Prostate gland (tissue), 2 donors: ENCODE results near the gene ZNF775. TPM values are rescaled to one million over a fixed set of nuclear protein-coding genes. Genes with fewer than 3 reads are reported as not detected.

Experiments used
- DNase-seq: peaks from one replicate; pipeline ENCODE4 v3.0.0-alpha.2; 2019; ENCODE audit warnings: low spot score
- H3K27ac ChIP-seq, 2 donors: fragments of 200-600 bp; sonication (generic); 2 replicates each; pipeline ENCODE4 v1.5.1; 2017 to 2019
- H3K27me3 ChIP-seq: fragments of 200-600 bp; sonication (generic); replicated peaks from 2 replicates; pipeline ENCODE4 v1.5.1; 2019; ENCODE audit not compliant: insufficient read depth
- H3K36me3 ChIP-seq, 2 donors: fragments of 200-600 bp; sonication (generic); 1 replicate in 1 of 2; 2 replicates in 1 of 2; pipeline versions ENCODE4 v1.5.1 to v1.8.1; 2017 to 2019
- H3K4me1 ChIP-seq: fragments of 200-600 bp; sonication (generic); replicated peaks from 2 replicates; pipeline ENCODE4 v1.5.1; 2019
- H3K4me3 ChIP-seq, 2 donors: fragments of 200-600 bp; sonication (generic); 2 replicates each; pipeline ENCODE4 v1.5.1; 2017 to 2019
- H3K9me3 ChIP-seq: fragments of 200-600 bp; sonication (generic); 2 replicates; pipeline ENCODE4 v1.5.1; 2017
- CTCF ChIP-seq, 4 experiments: fragments of 200-600 bp in 2 of 4; fragments of 450-650 bp in 2 of 4; sonication (generic) in 2 of 4; IDR thresholded peaks; 1 replicate in 3 of 4; 2 replicates in 1 of 4; pipeline ENCODE4 v1.5.1; 2016 to 2019; ENCODE audit warnings: antibody characterized with exemption in 4 of 4, mild to moderate bottlenecking in 2 of 4, moderate library complexity in 2 of 4
- POLR2A ChIP-seq: fragments of 450-650 bp; IDR thresholded peaks from one replicate; pipeline ENCODE4 v1.6.1; 2016; ENCODE audit warnings: antibody characterized with exemption, mild to moderate bottlenecking
- POLR2AphosphoS5 ChIP-seq: sonication (generic); formaldehyde crosslinking; IDR thresholded peaks from one replicate; pipeline ENCODE4 v1.6.1; 2017; ENCODE audit warnings: antibody characterized with exemption
- WGBS: methylation state at CpG from one replicate; pipeline ENCODE4 v1.1.5; 2018; 5-methylcytosine and 5-hydroxymethylcytosine counted together
- intact Hi-C: fragments of 100-400 bp; cut with DNase I; formaldehyde crosslinking; loops from one replicate; pipeline ENCODE4 v1.14.2; 2022
- total RNA-seq, 2 donors: library from RNA; depleted of rRNA; stranded (reverse); fragments of >200 nt; gene quantifications; one replicate each; pipeline ENCODE4 v1.1.0, GENCODE V29; 2016

The ZNF775 gene
- total RNA-seq, 2 donors from 2014 or later: 14.4 to 14.8 TPM

GRCh38 chr7:150428671-150429451 is 49.7 kb downstream of the ZNF775 start:
- intact Hi-C loops: no loop called here
- Histone ChIP-seq H3K27ac (no peak overlapping the region), H3K36me3 (no peaks in the 10 kb centered on the region), H3K27me3 (no peaks in the 10 kb centered on the region), H3K4me3 (no peak overlapping the region), H3K9me3 (no peaks in the 10 kb centered on the region), H3K4me1 (no peaks in the 10 kb centered on the region)
- TF ChIP-seq POLR2AphosphoS5: peak; percentile 72
- peak in 1 of 4 experiments; percentile 22 for TF ChIP-seq CTCF (IDR thresholded peaks at IDR 0.05)
- no peak for TF ChIP-seq POLR2A
- 23% methylated on average over 11 of the region's 11 CpGs for WGBS
- peak; percentile 81 for DNase-seq

GRCh38 chr7:150429699-150430098 is 50.6 kb downstream of the ZNF775 start:
- intact Hi-C loops: no loop called here
- DNase-seq: no peak
- no peaks in the 10 kb centered on the region for H3K4me1 ChIP-seq

GRCh38 chr7:150430465-150431085 is 51.4 kb downstream of the ZNF775 start:
- WGBS: 89% methylated on average over 14 of the region's 14 CpGs
- Histone ChIP-seq H3K27ac (no peak overlapping the region), H3K27me3 (no peaks in the 10 kb centered on the region), H3K4me3 (no peak overlapping the region), H3K36me3 (no peaks in the 10 kb centered on the region), H3K9me3 (no peaks in the 10 kb centered on the region), H3K4me1 (no peaks in the 10 kb centered on the region)
- TF ChIP-seq POLR2A: no peak
- no peak for TF ChIP-seq CTCF (IDR thresholded peaks at IDR 0.05)
- TF ChIP-seq POLR2AphosphoS5: no peak
- intact Hi-C loops: no loop called here
- DNase-seq: no peak

More at GRCh38 chr7:150429699-150430098, 50.6 kb downstream of the ZNF775 start:
- H3K27ac ChIP-seq: no peak overlapping the region
- WGBS: 83% methylated on average over 8 of the region's 8 CpGs
- no peaks in the 10 kb centered on the region for H3K27me3 ChIP-seq
- no peak for TF ChIP-seq POLR2A
- TF ChIP-seq CTCF (IDR thresholded peaks at IDR 0.05): no peak
- TF ChIP-seq POLR2AphosphoS5: no peak
- H3K4me3 ChIP-seq: no peak overlapping the region
- H3K36me3 ChIP-seq: no peaks in the 10 kb centered on the region
- no peaks in the 10 kb centered on the region for H3K9me3 ChIP-seq

GRCh38 chr7:150431839-150432658 is 52.9 kb downstream of the ZNF775 start:
- TF ChIP-seq CTCF (IDR thresholded peaks at IDR 0.05) (no peak), POLR2A (no peak), POLR2AphosphoS5 (no peak)
- intact Hi-C loops: no loop called here
- no peaks in the 10 kb centered on the region for H3K27me3 ChIP-seq
- WGBS: 91% methylated on average over 7 of the region's 7 CpGs
- no peak overlapping the region for H3K4me3 ChIP-seq
- no peaks in the 10 kb centered on the region for H3K36me3 ChIP-seq
- DNase-seq: no peak
- H3K27ac ChIP-seq: no peak overlapping the region
- no peaks in the 10 kb centered on the region for H3K4me1 ChIP-seq
- no peaks in the 10 kb centered on the region for H3K9me3 ChIP-seq
